Adipose tissue (tissue), 3 donors: ENCODE results near the gene ARL5C. TPM values are rescaled to one million over a fixed set of nuclear protein-coding genes. Genes with fewer than 3 reads are reported as not detected.

Experiments
- H3K27ac ChIP-seq: one replicate; pipeline ENCODE4 v1.5.1; 2013; ENCODE audit warnings: low read depth, low read length
- WGBS, 3 donors: extraction: QIAGEN DNeasy Blood & Tissue Kit; methylation state at CpG; one replicate each; pipeline ENCODE4 v1.1.7; 2013; 5-methylcytosine and 5-hydroxymethylcytosine counted together
- polyA plus RNA-seq, 3 donors: library from polyadenylated mRNA; stranded (reverse); fragments of 200-250 nt; gene quantifications; one replicate each; pipeline ENCODE4 v1.2.3, GENCODE V29; 2013
- donor health status: healthy with polysubstance abuse.
- donor health status: Bipolar disorder and iron deficiency.
- donor health status: healthy.

Gene ARL5C, protein sequence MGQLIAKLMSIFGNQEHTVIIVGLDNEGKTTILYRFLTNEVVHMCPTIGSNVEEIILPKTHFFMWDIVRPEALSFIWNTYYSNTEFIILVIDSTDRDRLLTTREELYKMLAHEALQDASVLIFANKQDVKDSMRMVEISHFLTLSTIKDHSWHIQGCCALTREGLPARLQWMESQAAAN
- polyA plus RNA-seq: under 1 TPM in 1 of 3 donors, not detected in 2; 0.07 TPM

DNA sequence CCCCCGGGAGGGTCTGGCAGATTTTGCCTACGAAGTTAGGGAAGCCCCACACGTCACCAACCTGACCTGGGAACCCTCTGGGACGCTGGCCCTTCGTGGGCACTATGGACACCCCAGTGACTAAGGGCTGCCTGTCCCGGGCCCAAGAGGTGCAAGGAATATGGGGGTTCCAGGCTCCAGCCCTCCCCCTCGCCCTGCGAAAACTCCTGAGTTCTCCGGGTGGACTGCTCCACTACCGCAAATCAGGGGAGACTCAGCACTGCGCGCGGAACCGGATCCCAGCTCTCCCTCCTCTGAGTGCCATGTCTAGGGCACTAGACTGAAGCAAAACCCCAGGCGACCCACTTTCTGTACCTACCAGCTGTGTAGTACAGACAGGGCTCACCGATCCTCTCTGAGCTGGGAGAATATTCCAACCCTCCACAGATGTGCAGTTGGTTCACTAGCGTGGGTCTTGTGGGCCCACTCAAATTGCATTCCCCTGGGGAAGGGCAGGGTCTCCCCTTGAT, at the start of gene ARL5C:
ARL5C (minus strand) TSS at position 321 of the 509 bp plus-strand sequence. CDS start 401 bp downstream, outside the sequence.
- no peak within 1 kb of the TSS for H3K27ac ChIP-seq
- 43 to 60% (median 54%) methylated on average over 17 of the region's 17 CpGs for WGBS, 3 donors

DNA sequence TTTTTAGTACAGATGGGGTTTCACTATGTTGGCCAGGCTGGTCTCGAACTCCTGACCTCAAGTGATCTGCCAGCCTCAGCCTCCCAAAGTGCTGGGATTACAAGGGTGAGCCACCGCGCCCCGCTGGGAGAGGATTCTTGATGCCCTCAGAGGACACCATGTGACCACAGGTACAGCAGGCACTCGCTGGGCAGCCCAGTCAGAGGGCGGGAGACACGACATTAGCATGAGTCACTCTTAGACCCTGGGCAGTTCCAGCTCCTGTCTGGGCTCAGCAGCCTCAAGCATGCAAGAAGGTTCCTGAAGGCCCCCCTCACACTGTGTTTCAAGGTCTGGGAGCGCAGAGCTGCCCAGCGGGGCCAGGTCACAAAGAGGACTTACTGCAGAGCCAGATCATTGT, 47.9 kb upstream of the ARL5C start:
- H3K27ac ChIP-seq: no peak overlapping the region
- WGBS, 3 donors: 73 to 82% (median 76%) methylated on average over 9 of the region's 9 CpGs

DNA sequence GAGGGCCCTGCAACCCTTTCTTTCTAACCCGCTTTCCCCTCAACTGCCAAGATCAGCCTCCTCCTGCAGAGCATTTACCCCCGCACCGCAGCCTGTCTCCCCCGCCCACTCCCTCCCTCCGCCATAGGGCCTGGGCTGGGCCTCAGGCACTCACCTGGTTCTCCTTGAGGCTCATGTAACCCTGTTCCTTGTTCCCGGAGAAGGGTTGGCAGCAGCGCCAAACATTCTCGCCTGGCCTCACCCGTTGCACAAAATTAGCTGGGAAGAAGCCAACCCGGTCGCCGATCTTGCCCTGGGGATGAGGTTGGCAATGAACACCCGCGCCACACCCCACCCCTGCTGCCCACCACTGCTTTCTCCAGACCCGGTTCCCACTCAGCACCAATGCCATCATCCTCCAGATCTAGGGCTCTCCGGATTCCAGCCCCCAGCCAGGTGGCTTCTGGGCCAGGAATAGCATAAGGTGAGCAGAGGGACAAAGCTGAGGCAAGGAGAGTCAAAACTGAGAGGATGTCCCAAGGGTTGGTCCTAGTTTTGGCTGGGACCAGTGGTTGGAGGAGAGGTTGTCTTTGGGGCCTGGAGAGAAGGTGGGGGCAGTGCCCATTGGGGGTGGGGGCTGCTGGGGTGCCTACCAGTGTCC, 47.0 kb upstream of the ARL5C start:
- 61 to 68% (median 66%) methylated on average over 16 of the region's 16 CpGs for WGBS, 3 donors
- no peak overlapping the region for H3K27ac ChIP-seq

DNA sequence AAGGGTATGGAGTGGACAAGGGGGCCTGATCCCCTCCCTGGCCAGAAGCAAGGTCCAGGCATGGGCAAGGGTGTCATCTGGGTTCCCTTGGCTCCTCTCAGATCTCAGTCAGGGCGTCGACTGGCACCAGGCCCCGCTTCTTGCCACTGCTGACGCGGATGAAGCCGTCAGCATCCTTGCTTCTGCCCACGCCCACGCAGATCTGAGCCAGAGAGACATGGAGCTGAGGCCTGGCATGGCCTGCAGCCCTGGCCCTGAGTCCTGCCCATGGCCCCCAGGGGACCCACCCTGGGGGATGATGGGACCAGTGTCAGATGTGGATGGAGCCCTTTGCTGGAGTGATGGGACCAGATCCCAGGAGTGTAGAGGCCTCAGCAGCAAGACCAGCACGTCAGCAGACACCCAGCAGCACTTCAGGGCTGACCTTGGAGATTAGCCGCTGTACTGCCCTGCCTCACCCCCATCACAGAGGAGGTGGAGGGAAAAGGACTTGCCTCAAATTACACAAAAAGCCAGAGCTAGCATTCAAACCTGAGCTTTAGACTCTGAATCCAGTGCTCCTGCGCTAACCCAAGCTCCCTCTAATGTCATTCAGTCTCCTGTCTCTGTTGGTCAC, 46.3 kb upstream of the ARL5C start:
- 81 to 89% (median 86%) methylated on average over 10 to 11 of the region's 11 CpGs for WGBS, 3 donors

DNA sequence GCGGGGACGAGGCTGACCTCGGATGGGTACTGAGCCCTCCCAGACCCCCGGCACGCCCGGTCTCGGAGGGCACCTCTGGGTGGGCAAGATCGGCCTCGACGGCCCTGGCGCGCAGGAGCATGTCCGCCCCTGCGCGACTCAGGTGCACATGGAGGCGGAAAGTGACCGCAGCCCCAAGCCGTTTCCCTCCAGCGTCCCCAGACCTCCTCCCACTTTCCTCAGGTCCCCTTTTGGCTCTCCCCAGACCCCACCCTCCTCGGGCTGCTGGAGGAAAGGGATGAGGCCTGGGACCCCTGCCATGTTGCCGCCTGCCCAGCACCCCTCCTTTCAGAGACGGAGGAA, 44.1 kb upstream of the ARL5C start:
- 5 to 20% (median 10%) methylated on average over 9 to 22 of the region's 22 CpGs for WGBS, 3 donors
- no peak overlapping the region for H3K27ac ChIP-seq

More for the DNA sequence above, 46.3 kb upstream of the ARL5C start:
- no peak overlapping the region for H3K27ac ChIP-seq

DNA sequence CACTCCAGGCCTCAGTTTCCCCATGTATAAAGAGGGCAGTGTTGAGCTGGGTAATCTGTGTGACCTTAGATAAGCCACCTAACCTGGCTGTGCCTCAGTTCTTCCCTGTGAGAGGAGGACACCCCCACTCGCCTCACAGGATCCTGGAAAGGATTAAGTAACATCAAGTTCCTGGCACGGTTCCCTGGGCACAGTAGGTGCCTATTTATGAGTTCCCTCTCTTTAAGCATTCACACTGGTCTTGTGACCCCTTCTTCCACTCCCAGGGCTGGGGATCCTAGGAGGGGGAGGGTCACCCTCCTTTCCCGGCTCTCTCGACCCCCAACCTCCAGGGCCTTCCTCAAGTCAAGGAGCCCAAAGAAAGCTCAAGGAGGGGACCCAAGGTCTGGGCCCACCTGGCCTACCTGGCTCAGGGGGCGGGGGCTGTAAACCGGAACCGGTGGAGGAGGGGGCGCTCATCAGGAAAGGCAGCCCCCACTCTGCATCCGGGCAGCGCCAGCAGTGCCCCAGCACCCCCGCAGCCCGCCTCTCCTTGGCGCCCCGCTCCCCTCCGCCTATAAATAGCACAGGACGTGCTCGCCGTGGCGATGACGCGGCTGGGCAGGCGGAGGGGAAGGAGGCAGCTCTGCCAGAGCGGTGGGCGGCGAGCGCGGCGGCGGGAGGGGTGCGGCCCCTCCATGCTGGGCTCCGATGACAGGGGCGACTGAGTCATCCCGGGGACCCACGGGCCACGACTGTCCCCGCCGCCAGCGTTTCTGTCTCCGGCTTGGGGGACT, 43.5 kb upstream of the ARL5C start:
- no peak overlapping the region for H3K27ac ChIP-seq
- WGBS, 3 donors: 2 to 5% (median 2%) methylated on average over 33 to 39 of the region's 39 CpGs

DNA sequence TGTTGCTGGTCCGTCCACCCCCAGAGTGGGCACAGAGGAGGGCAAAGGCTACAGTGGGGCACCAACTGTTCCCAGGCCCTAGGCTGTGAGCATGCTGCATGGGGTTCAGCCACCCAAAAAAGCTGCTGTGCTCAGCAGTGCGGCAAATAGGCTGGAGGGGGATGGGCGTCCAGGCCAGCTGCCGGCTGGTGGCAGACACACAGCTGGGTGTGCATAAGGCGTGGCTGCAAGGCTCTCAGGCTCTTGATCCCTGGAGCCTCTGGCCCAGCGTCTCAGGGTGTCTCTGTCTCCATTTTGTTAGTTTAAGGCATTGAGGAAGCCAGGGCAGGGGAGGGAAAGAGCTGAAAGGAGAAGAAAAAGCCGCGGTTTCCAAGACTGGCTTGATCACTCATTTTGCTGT, 42.9 kb upstream of the ARL5C start:
- H3K27ac ChIP-seq: no peak overlapping the region
- 52 to 67% (median 59%) methylated on average over 8 of the region's 8 CpGs for WGBS, 3 donors

DNA sequence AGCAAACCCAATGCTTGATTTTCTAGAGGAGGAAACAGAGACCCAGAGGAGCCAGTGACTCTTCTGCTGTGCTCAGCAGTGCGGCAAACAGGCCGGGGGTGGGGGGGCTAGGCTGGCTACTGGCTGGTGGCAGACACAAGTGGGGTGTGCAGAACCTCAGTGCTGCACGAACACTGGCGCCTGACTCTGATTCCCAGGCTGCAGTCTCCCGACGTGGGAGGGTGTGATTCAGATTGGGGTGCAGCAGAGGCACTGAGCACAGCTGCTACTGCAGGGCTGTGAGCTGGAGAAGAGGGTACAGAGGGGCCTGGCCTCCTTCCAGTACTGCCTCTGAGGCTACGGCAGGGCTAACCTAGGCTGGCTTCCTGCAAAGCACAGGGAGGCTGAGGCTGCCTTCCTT, 42.2 kb upstream of the ARL5C start:
- no peak overlapping the region for H3K27ac ChIP-seq
- WGBS, 3 donors: 63 to 69% (median 65%) methylated on average over 7 of the region's 7 CpGs

DNA sequence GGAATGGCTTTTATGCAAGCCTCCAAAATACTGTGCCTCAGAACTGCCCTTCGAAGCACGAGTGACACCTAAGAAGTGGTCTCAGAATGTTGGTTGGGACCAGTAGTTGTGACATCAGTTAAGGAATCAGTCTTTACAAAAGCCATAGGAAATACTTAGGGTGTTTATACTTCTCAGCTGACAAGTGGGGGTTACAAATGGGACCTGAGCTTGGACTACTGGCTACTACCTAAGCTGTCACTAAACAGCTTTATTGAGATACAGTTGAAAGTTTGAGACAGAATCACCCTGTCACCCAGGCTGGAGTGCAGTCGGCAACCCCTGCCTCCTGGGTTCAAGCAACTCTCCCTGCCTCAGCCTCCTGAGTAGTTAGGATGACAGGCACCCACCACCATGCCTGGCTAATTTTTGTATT, 39.2 kb upstream of the ARL5C start:
- WGBS, 3 donors: 75 to 89% (median 81%) methylated on average over 3 of the region's 3 CpGs

DNA sequence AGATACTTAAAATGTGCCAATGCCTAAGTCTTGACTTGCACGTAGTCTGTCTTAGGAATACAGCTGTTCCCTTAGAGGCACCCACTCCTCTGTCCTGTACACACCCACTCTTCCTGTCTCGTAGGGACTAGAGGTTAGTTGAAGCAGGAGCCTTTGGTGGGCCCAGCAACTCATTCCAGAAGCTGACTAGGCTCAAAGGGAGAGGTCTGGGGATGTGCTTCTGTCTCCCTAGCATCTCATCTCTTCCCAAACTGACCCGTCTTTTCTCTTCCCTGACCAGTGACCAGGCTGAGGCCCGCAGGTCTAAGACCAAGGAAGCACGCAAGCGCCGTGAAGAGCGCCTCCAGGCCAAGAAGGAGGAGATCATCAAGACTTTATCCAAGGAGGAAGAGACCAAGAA, 38.3 kb upstream of the ARL5C start:
- H3K27ac ChIP-seq: no peak overlapping the region
- 81 to 93% (median 83%) methylated on average over 8 of the region's 8 CpGs for whole genome bisulfite sequencing, 3 donors

More for the DNA sequence above, 39.2 kb upstream of the ARL5C start:
- H3K27ac ChIP-seq: no peak overlapping the region

DNA sequence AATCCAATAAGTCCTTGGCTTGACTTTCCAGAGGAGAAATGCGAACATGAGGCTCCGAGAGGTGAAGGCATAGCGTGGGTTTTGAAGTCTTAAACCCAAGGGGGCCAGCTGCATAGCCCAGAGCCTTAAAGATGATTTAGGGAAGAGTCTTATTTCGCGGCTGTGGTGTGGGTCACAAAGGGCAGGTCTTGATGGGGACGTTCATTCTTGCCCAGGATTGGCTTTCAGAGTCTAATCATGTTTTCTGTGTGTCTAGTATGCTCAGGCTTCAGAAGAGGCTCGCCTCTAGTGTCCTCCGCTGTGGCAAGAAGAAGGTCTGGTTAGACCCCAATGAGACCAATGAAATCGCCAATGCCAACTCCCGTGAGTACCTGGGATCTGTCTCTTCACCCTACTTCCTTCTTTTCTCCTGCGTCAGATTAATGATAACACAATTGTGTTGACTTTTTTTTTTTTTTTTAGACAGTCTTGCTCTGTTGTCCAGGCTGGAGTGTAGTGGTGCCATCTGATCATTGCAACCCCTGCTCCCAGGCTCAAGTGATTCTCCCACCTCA, 35.1 kb upstream of the ARL5C start:
- WGBS, 3 donors: 29 to 37% (median 31%) methylated on average over 10 to 11 of the region's 11 CpGs
- H3K27ac ChIP-seq: peak overlapping the region; percentile 84

DNA sequence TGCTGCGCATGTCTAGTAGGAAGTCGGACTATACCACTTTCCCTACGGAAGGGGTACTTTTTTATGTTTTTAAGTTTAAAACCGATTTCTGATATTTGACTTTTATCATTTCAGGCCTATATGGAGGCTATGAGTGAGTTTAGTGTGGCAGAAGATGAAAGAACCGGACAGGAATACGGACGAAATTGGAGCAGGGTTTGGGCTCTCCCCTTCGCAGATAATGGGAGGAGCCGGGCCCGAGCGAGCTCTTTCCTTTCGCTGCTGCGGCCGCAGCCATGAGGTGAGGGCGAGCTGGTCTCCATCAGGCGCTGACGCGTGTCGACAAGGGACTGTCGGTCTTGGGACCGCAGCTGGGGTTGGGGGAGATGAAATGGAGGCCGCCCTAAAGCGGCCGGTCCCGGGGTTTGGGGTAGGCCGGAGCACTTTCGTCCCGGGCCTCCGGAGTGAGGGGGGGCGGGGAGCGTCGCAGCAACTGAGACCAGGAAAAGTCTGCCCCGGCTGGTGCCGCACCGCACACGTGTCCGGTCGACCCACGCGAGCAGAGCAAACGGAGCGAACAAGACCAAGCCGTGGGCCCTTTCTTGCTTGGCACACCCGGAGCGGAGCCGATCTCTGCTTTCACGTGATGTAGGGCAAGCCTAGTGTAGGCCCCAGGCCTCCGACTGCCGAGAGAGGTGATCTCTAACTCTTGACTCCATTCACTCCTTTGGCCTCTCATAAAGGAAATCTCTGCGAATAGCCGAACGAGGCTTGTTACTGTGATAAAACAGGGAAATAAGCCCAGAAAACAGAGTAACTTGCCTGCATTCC, 34.3 kb upstream of the ARL5C start, which contains the start of gene RPL19:
RPL19 (plus strand) TSS at position 214 of the 810 bp plus-strand sequence; CDS start at position 276, 62 bp downstream.
- 0 to 1% (median 0%) methylated on average over 50 to 52 of the region's 52 CpGs for WGBS, 3 donors
- H3K27ac ChIP-seq: peak within 1 kb of the TSS; percentile 84

DNA sequence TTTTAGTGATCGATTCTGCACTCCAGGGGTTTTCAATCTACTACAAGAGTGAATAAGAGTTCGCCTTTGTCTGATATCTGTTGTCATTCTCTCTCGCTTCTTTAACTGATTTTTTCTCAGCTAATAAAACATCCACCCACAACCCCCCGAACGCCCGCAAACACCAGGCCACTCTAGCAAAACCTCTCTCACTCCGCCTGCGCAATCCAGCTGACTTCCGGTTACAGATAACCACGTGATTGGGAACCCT, 33.8 kb upstream of the ARL5C start:
- no peak overlapping the region for H3K27ac ChIP-seq
- 0 to 1% (median 1%) methylated on average over 10 of the region's 10 CpGs for WGBS, 3 donors

DNA sequence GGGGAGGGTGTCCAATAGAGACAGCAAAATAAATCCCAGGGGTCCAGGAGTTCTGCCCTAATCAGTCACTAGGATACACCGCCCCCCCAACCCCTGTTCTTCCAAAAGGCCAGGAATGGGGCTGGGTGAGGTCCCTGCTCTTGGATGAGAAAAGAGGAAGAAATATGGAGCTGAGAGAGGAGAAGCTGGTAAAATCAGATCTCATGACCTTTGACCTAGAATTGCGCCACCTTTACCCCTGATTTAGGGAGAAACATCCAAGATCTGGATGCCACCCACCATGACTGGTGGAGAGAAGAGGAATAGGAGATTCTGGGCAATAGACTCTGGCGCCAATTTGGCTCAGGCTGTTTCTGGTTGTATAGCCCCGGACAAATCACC, 32.2 kb upstream of the ARL5C start:
- no peak overlapping the region for H3K27ac ChIP-seq
- WGBS, 3 donors: 69 to 82% (median 75%) methylated on average over 4 of the region's 4 CpGs

DNA sequence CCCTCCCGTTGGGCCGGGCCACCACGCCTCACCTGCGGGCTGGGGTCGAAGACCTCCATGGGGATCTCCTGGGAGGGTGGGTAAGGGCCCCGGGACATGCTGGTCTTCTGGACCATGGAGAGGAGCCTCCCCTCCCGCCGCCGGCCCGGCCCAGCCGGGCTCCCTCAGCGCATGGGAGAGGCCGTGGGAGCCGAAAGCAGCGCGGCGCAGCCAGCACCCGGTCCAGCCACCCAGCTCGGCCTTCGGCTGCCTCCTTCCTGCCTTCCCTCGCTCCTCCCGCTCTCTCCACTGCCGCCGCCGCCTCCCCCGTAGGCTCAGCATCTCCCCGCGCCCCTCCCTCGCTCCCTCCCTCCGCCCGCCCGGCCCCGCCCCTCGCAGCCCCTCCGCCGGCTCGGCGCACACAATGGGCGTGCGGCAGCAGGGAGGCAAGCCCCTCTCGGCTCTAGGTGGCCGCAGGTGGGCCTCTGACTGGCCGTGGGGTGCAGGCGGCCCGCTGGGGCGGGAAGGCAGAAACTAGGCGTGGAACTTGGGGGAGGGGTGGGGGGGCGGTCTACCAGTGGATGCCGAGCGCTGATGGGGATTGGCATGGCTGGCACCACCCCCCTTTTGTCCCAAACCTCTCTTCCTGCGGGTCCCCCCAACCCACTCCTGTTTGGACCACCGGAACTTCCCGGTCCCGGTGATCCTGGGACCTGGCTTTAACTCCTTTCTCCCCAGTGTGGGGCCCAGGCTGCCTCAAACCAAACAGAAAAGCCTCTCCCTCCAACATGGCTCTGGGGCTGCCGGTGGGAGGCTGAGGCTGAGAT, 31.6 kb upstream of the ARL5C start, which contains the start of gene CACNB1:
CACNB1 (minus strand) TSS at position 290 of the 806 bp plus-strand sequence; CDS start at position 116, 174 bp downstream.
- peak within 1 kb of the TSS; percentile 58 for H3K27ac ChIP-seq
- WGBS, 3 donors: 1 to 2% (median 1%) methylated on average over 32 to 55 of the region's 55 CpGs

DNA sequence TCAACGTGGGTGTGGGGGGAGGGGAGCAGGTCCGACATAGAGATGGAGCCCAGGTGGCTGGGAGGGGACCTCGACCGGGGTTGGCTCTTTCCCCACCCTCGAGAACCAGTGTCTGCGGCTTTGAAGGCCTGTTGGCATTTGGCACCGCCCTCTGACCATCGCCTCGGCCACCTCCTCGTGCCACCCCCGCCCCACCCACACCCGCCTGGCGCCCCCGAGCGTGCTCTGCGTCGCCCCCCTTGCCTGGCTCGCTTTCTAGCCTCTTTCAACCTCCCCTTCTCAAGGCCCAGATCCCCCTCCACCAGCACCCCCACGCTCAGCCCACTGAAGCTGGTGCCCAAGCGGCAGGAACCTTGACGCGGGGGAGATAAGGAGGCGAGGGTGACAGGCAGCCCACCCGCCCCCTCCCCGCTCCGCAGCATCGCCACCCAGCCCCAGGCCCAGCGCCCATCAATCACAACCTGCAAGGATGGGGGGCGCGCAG, 30.9 kb upstream of the ARL5C start:
- no peak overlapping the region for H3K27ac ChIP-seq
- WGBS, 3 donors: 0 to 1% (median 1%) methylated on average over 28 to 30 of the region's 30 CpGs

DNA sequence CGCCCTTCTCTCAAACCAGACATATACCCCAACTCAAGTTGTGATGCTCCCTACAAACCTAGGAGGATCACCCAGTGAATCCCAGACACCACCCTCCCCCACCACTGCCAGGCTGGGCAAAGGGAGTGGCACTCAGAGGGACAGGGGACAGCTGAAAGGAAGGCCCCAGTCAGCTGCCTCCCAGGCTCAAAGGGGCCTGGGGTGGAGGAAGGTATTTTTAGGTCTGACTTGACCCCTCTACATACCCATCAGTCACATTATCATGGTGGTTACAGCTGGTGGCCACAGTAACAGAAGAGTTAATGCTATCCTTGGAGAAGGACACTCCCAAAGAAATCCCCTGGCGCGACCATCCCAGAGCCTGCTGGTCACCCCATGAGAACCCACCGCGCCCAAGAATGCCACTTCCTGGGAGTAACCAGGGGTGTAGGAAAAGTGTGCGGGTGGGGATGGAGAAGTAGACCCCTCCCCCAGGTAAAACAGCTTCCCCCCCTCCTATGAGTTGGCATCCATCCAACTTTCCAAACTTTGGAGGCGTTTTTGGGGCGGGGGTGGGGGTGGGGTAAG, 30.4 kb upstream of the ARL5C start:
- 40 to 49% (median 43%) methylated on average over 8 of the region's 8 CpGs for WGBS, 3 donors
- H3K27ac ChIP-seq: no peak overlapping the region
